ENCODE results near the gene STOX2. TPM values are rescaled to one million over a fixed set of nuclear protein-coding genes. Genes with fewer than 3 reads are reported as not detected.

The STOX2 gene
- polyA plus RNA-seq, 1 donor from 2014 or later: 26.1 TPM

GRCh38 chr4:183932576-183932975, 27.5 kb downstream of the STOX2 start:
- Histone ChIP-seq H2AFZ (ENCODE audit: low read depth, low read length) (no peak overlapping the region), H3F3A (ENCODE audit: insufficient read depth, low read length, poor library complexity, severe bottlenecking) (no peaks in the 10 kb centered on the region), H3K79me2 (replicated peaks; ENCODE audit: insufficient read depth, low read length) (peaks cover 37% of the 10 kb centered on the region), H3K27ac (ENCODE audit: low read length) (no peak overlapping the region), H4K20me1 (ENCODE audit: insufficient read depth) (no peaks in the 10 kb centered on the region), H3K9ac (ENCODE audit: low read length) (no peak overlapping the region), H3K4me3 (ENCODE audit: low read length) (no peak overlapping the region), H3K4me2 (ENCODE audit: low read length) (no peak overlapping the region), H3K9me3 (ENCODE audit: low read length) (no peaks in the 10 kb centered on the region), H3K36me3 (ENCODE audit: insufficient read depth, low read length) (no peaks in the 10 kb centered on the region), H3K9me2 (ENCODE audit: insufficient read depth, low read length) (no peaks in the 10 kb centered on the region), H3K27me3 (ENCODE audit: insufficient read depth, low read depth, low read length) (no peaks in the 10 kb centered on the region)
- no peak for TF ChIP-seq TAF1 (IDR thresholded peaks at IDR 0.05; ENCODE audit: low read depth)
- no peak for TF ChIP-seq EP300 (conservative IDR thresholded peaks at IDR 0.05; ENCODE audit: poor library complexity, severe bottlenecking)
- TF ChIP-seq CTCF (IDR thresholded peaks at IDR 0.05; ENCODE audit: poor library complexity, severe bottlenecking): no peak
- TF ChIP-seq, protein P1, sequence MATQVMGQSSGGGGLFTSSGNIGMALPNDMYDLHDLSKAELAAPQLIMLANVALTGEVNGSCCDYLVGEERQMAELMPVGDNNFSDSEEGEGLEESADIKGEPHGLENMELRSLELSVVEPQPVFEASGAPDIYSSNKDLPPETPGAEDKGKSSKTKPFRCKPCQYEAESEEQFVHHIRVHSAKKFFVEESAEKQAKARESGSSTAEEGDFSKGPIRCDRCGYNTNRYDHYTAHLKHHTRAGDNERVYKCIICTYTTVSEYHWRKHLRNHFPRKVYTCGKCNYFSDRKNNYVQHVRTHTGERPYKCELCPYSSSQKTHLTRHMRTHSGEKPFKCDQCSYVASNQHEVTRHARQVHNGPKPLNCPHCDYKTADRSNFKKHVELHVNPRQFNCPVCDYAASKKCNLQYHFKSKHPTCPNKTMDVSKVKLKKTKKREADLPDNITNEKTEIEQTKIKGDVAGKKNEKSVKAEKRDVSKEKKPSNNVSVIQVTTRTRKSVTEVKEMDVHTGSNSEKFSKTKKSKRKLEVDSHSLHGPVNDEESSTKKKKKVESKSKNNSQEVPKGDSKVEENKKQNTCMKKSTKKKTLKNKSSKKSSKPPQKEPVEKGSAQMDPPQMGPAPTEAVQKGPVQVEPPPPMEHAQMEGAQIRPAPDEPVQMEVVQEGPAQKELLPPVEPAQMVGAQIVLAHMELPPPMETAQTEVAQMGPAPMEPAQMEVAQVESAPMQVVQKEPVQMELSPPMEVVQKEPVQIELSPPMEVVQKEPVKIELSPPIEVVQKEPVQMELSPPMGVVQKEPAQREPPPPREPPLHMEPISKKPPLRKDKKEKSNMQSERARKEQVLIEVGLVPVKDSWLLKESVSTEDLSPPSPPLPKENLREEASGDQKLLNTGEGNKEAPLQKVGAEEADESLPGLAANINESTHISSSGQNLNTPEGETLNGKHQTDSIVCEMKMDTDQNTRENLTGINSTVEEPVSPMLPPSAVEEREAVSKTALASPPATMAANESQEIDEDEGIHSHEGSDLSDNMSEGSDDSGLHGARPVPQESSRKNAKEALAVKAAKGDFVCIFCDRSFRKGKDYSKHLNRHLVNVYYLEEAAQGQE (IDR thresholded peaks at IDR 0.05; ENCODE audit: borderline replicate concordance): no peak
- TF ChIP-seq MXI1 (conservative IDR thresholded peaks at IDR 0.05; ENCODE audit: poor library complexity, severe bottlenecking): no peak
- no peak for TF ChIP-seq EZH2 (IDR thresholded peaks at IDR 0.05; ENCODE audit: borderline replicate concordance, insufficient read depth, low read length, poor library complexity, severe bottlenecking)
- TF ChIP-seq POLR2AphosphoS5 (IDR thresholded peaks at IDR 0.05): no peak

GRCh38 chr4:183934761-183935160, 29.7 kb downstream of the STOX2 start:
- H3K9me3 ChIP-seq (ENCODE audit: low read length): no peaks in the 10 kb centered on the region
- H3K27ac ChIP-seq (ENCODE audit: low read length): no peak overlapping the region
- H3F3A ChIP-seq (ENCODE audit: insufficient read depth, low read length, poor library complexity, severe bottlenecking): no peaks in the 10 kb centered on the region
- H3K27me3 ChIP-seq (ENCODE audit: insufficient read depth, low read depth, low read length): no peaks in the 10 kb centered on the region
- TF ChIP-seq, protein P1 (IDR thresholded peaks at IDR 0.05; ENCODE audit: borderline replicate concordance): no peak
- TF ChIP-seq MXI1 (conservative IDR thresholded peaks at IDR 0.05; ENCODE audit: poor library complexity, severe bottlenecking) (no peak), EZH2 (IDR thresholded peaks at IDR 0.05; ENCODE audit: borderline replicate concordance, insufficient read depth, low read length, poor library complexity, severe bottlenecking) (no peak), POLR2AphosphoS5 (IDR thresholded peaks at IDR 0.05) (no peak), EP300 (conservative IDR thresholded peaks at IDR 0.05; ENCODE audit: poor library complexity, severe bottlenecking) (no peak), RAD21 (conservative IDR thresholded peaks at IDR 0.05) (no peak), SMC3 (conservative IDR thresholded peaks at IDR 0.05; ENCODE audit: poor library complexity) (no peak), CTCF (IDR thresholded peaks at IDR 0.05; ENCODE audit: poor library complexity, severe bottlenecking) (no peak), TAF1 (IDR thresholded peaks at IDR 0.05; ENCODE audit: low read depth) (no peak)
- H2AFZ ChIP-seq (ENCODE audit: low read depth, low read length): no peak overlapping the region
- no peak overlapping the region for H3K9ac ChIP-seq (ENCODE audit: low read length)
- no peaks in the 10 kb centered on the region for H3K9me2 ChIP-seq (ENCODE audit: insufficient read depth, low read length)
- H4K20me1 ChIP-seq (ENCODE audit: insufficient read depth): no peaks in the 10 kb centered on the region
- H3K79me2 ChIP-seq (replicated peaks; ENCODE audit: insufficient read depth, low read length): peaks cover 30% of the 10 kb centered on the region
- H3K4me3 ChIP-seq (ENCODE audit: low read length): no peak overlapping the region
- no peak overlapping the region for H3K4me2 ChIP-seq (ENCODE audit: low read length)
- no peaks in the 10 kb centered on the region for H3K36me3 ChIP-seq (ENCODE audit: insufficient read depth, low read length)

Measured in neural cell (in vitro differentiated cells).